T47D (cell line): ENCODE results near the gene ZNF107.
A peak's percentile ranks its signal among the peaks of the same experiment; 100 is the strongest.

Experiments
- DNase-seq, 2 experiments: peaks; one replicate each; pipeline versions ENCODE4 v3.0.0 to v3.0.0-alpha.2; 2011 to 2012; ENCODE audit warnings: low read depth in 1 of 2, low spot score in 1 of 2
- JUND ChIP-seq: IDR thresholded peaks from 2 replicates; pipeline ENCODE4 v1.6.1; 2012; ENCODE audit warnings: low read depth
- in situ Hi-C: cut with HindIII; loops from 2 replicates; pipeline ENCODE4 v1.10.0; 2016; ENCODE audit warnings: low sequenced_read_pairs, low pct_unique_long_range_greater_than_20kb

The ZNF107 gene

GRCh38 chr7:64665980-64666662 lies at the start of gene ZNF107:
TSS of gene ZNF107 (plus strand) at chr7:64666133. CDS start at chr7:64666283, 150 bp downstream.
- no peak for TF ChIP-seq JUND
- in situ Hi-C loops, result no loop called here
- peak; percentile 96 to 99 for DNase-seq

GRCh38 chr7:64618785-64619456 lies 47.0 kb upstream of the ZNF107 start:
- in situ Hi-C loops, result no loop called here
- TF ChIP-seq JUND, result no peak
- DNase-seq, result peak in 1 of 2 experiments; percentile 93

- DNase-seq, result no peak
- in situ Hi-C loops, result no loop called here
- no peak for TF ChIP-seq JUND
Measured at GRCh38 chr7:64619705-64620104, 46.2 kb upstream of the ZNF107 start.

GRCh38 chr7:64621656-64622055 lies 44.3 kb upstream of the ZNF107 start:
- in situ Hi-C loops, result no loop called here
- TF ChIP-seq JUND, result no peak
- peak in 1 of 2 experiments; percentile 44 for DNase-seq

GRCh38 chr7:64625114-64626082 lies 40.5 kb upstream of the ZNF107 start:
- no peak for TF ChIP-seq JUND
- in situ Hi-C loops, result no loop called here
- DNase-seq, result peak; percentile 20 to 66

GRCh38 chr7:64626083-64626469 lies 39.9 kb upstream of the ZNF107 start:
- in situ Hi-C loops, result no loop called here
- TF ChIP-seq JUND, result no peak
- DNase-seq, result no peak

GRCh38 chr7:64626557-64626956 lies 39.4 kb upstream of the ZNF107 start:
- no peak for TF ChIP-seq JUND
- DNase-seq, result peak in 1 of 2 experiments; percentile 50
- in situ Hi-C loops, result no loop called here

- no peak for DNase-seq
- TF ChIP-seq JUND, result no peak
- in situ Hi-C loops, result no loop called here
Measured at GRCh38 chr7:64628192-64628591, 37.7 kb upstream of the ZNF107 start.

GRCh38 chr7:64628721-64629120 lies 37.2 kb upstream of the ZNF107 start:
- in situ Hi-C loops, result no loop called here
- DNase-seq, result no peak
- TF ChIP-seq JUND, result no peak

GRCh38 chr7:64630496-64630895 lies 35.4 kb upstream of the ZNF107 start:
- TF ChIP-seq JUND, result no peak
- peak; percentile 30 to 76 for DNase-seq
- in situ Hi-C loops, result no loop called here

- TF ChIP-seq JUND, result no peak
- in situ Hi-C loops, result no loop called here
- DNase-seq, result no peak
Measured at GRCh38 chr7:64632029-64632428, 33.9 kb upstream of the ZNF107 start.

- in situ Hi-C loops, result no loop called here
- TF ChIP-seq JUND, result no peak
- DNase-seq, result no peak
Measured at GRCh38 chr7:64633401-64633800, 32.5 kb upstream of the ZNF107 start.

GRCh38 chr7:64634406-64635062 lies 31.4 kb upstream of the ZNF107 start:
- no peak for TF ChIP-seq JUND
- no peak for DNase-seq
- in situ Hi-C loops, result no loop called here
